Subcutaneous adipose tissue (tissue), 4 donors: ENCODE measurements around the gene AK5. TPM values are rescaled to one million over a fixed set of nuclear protein-coding genes. Genes with fewer than 3 reads are reported as not detected.

ENCODE experiments used
- CTCF ChIP-seq: fragments of 450-650 bp; IDR thresholded peaks from one replicate; pipeline ENCODE4 v1.5.1; 2016; ENCODE audit warnings: low read depth, mild to moderate bottlenecking, control low read depth, antibody characterized with exemption, moderate library complexity
- total RNA-seq, 4 donors: library from RNA; depleted of rRNA; stranded (reverse); fragments of >200 nt; gene quantifications; one replicate each; pipeline ENCODE4 v1.1.0, GENCODE V29; 2016

The AK5 gene
- total RNA-seq, 4 donors from 2014 or later, result 0.34 to 0.38 TPM; not detected in 2

GRCh38 chr1:77350012-77350770, 68.4 kb downstream of the AK5 start:
- no peak for TF ChIP-seq CTCF

- TF ChIP-seq CTCF, result no peak
Measured at GRCh38 chr1:77354536-77354935, 72.7 kb downstream of the AK5 start.

- TF ChIP-seq CTCF, result no peak
Measured at GRCh38 chr1:77355010-77355409, 73.2 kb downstream of the AK5 start.

GRCh38 chr1:77356136-77356535, 74.3 kb downstream of the AK5 start:
- TF ChIP-seq CTCF, result no peak

- no peak for TF ChIP-seq CTCF
Measured at GRCh38 chr1:77360256-77360655, 78.4 kb downstream of the AK5 start.

- TF ChIP-seq CTCF, result no peak
Measured at GRCh38 chr1:77361621-77362020, 79.8 kb downstream of the AK5 start.

GRCh38 chr1:77370161-77370560, 88.3 kb downstream of the AK5 start:
- TF ChIP-seq CTCF, result no peak
